ENCODE data around the gene LDLRAD3.

The LDLRAD3 gene

GRCh38 chr11:35962369-35963138, 18.7 kb downstream of the LDLRAD3 start:
- DNase-seq: no peak

- DNase-seq: no peak
These were observed 20.0 kb downstream of the LDLRAD3 start for GRCh38 chr11:35963911-35964310.

GRCh38 chr11:35964841-35965240, 21.0 kb downstream of the LDLRAD3 start:
- no peak for DNase-seq

- no peak for DNase-seq
These were observed 23.2 kb downstream of the LDLRAD3 start for GRCh38 chr11:35967042-35967441.

GRCh38 chr11:35968386-35969088, 24.7 kb downstream of the LDLRAD3 start:
- DNase-seq: no peak

- no peak for DNase-seq
These were observed 25.5 kb downstream of the LDLRAD3 start for GRCh38 chr11:35969089-35970042.

- DNase-seq: no peak
These were observed 26.6 kb downstream of the LDLRAD3 start for GRCh38 chr11:35970445-35970844.

GRCh38 chr11:35971841-35972422, 28.1 kb downstream of the LDLRAD3 start:
- no peak for DNase-seq

GRCh38 chr11:35974882-35975589, 31.2 kb downstream of the LDLRAD3 start:
- DNase-seq: no peak

- DNase-seq: no peak
These were observed 32.6 kb downstream of the LDLRAD3 start for GRCh38 chr11:35976434-35976833.

- DNase-seq: no peak
These were observed 34.3 kb downstream of the LDLRAD3 start for GRCh38 chr11:35978183-35978582.

GRCh38 chr11:35978891-35979290, 35.0 kb downstream of the LDLRAD3 start:
- no peak for DNase-seq

- peak; percentile 2 for DNase-seq
These were observed 37.0 kb downstream of the LDLRAD3 start for GRCh38 chr11:35980686-35981390.

GRCh38 chr11:35981581-35981980, 37.7 kb downstream of the LDLRAD3 start:
- no peak for DNase-seq

- DNase-seq: no peak
These were observed 38.2 kb downstream of the LDLRAD3 start for GRCh38 chr11:35982061-35982460.

GRCh38 chr11:35983981-35984380, 40.1 kb downstream of the LDLRAD3 start:
- no peak for DNase-seq

GRCh38 chr11:35986947-35987346, 43.1 kb downstream of the LDLRAD3 start:
- DNase-seq: no peak

GRCh38 chr11:35990170-35990569, 46.3 kb downstream of the LDLRAD3 start:
- no peak for DNase-seq

- DNase-seq: no peak
These were observed 47.0 kb downstream of the LDLRAD3 start for GRCh38 chr11:35990816-35991215.

GRCh38 chr11:35992548-35992947, 48.7 kb downstream of the LDLRAD3 start:
- DNase-seq: peak; percentile 13

GRCh38 chr11:35994421-35994820, 50.6 kb downstream of the LDLRAD3 start:
- no peak for DNase-seq

Data from OCI-M1 (cell line).